Measurements from ENCODE around the gene TNN. TPM values are rescaled to one million over a fixed set of nuclear protein-coding genes. Genes with fewer than 3 reads are reported as not detected.

The TNN gene
- total RNA-seq, 1 donor, result not detected

GRCh38 chr1:175163702-175164101 lies 96.1 kb downstream of the TNN start:
- Histone ChIP-seq H3K4me1 (ENCODE audit: insufficient read depth, low read length) (no peaks in the 10 kb centered on the region), H3K4me3 (ENCODE audit: low read length) (no peak overlapping the region), H3K27me3 (ENCODE audit: insufficient read depth, low read length) (no peaks in the 10 kb centered on the region), H3K9me3 (ENCODE audit: low read depth, low read length) (no peaks in the 10 kb centered on the region)

GRCh38 chr1:175164751-175165150 lies 97.1 kb downstream of the TNN start:
- Histone ChIP-seq H3K27me3 (ENCODE audit: insufficient read depth, low read length) (no peaks in the 10 kb centered on the region), H3K4me3 (ENCODE audit: low read length) (no peak overlapping the region), H3K4me1 (ENCODE audit: insufficient read depth, low read length) (no peaks in the 10 kb centered on the region), H3K9me3 (ENCODE audit: low read depth, low read length) (no peaks in the 10 kb centered on the region)

DNA sequence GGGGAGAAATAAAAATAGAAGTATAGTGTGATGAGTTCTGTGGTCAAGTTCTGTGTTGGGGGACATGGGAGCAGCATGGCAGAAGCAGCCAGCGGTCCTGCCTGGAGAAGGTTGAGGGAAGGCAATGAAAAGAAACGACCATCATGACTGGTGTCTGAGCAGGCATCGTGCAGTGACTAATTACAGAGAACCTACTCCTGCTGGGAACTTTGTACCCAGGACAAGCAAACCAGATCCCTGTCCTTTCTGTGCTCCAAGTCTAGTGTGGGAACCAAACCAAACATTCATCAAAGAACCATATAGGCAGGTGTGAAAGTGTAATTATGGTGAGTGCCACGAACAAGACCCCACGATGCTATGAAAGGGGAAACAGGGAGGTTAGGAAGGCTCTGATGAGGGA lies 99.1 kb downstream of the TNN start:
- H3K4me1 ChIP-seq (ENCODE audit: insufficient read depth, low read length), result peaks cover 9% of the 10 kb centered on the region
- H3K4me3 ChIP-seq (ENCODE audit: low read length), result no peak overlapping the region
- no peaks in the 10 kb centered on the region for H3K27me3 ChIP-seq (ENCODE audit: insufficient read depth, low read length)
- H3K9me3 ChIP-seq (ENCODE audit: low read depth, low read length), result no peaks in the 10 kb centered on the region

GRCh38 chr1:175167861-175168260 lies 100.2 kb downstream of the TNN start:
- no peaks in the 10 kb centered on the region for H3K9me3 ChIP-seq (ENCODE audit: low read depth, low read length)
- H3K4me1 ChIP-seq (ENCODE audit: insufficient read depth, low read length), result peaks cover 9% of the 10 kb centered on the region
- H3K27me3 ChIP-seq (ENCODE audit: insufficient read depth, low read length), result no peaks in the 10 kb centered on the region
- no peak overlapping the region for H3K4me3 ChIP-seq (ENCODE audit: low read length)

DNA sequence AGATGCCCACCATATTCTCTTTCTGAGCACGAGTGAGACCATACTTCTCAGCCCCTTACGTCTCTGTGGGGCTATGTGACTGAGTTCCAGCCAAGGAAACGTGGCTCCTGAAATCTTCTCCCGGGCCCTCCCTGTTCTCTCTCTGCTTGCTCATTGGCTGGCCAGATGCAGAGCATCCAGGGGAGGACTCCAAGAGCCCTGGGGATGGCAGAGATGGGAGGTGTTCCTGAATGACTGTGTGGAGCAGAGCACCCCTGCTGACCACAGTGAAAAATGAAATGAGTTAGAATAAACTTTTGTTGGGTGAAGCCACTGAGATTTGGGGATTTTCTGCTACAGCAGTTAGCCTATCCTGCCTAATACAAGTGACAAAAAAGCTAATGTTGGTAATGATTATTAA lies 101.1 kb downstream of the TNN start:
- Histone ChIP-seq H3K4me3 (ENCODE audit: low read length) (no peak overlapping the region), H3K4me1 (ENCODE audit: insufficient read depth, low read length) (peaks cover 9% of the 10 kb centered on the region), H3K27me3 (ENCODE audit: insufficient read depth, low read length) (no peaks in the 10 kb centered on the region), H3K9me3 (ENCODE audit: low read depth, low read length) (no peaks in the 10 kb centered on the region)

DNA sequence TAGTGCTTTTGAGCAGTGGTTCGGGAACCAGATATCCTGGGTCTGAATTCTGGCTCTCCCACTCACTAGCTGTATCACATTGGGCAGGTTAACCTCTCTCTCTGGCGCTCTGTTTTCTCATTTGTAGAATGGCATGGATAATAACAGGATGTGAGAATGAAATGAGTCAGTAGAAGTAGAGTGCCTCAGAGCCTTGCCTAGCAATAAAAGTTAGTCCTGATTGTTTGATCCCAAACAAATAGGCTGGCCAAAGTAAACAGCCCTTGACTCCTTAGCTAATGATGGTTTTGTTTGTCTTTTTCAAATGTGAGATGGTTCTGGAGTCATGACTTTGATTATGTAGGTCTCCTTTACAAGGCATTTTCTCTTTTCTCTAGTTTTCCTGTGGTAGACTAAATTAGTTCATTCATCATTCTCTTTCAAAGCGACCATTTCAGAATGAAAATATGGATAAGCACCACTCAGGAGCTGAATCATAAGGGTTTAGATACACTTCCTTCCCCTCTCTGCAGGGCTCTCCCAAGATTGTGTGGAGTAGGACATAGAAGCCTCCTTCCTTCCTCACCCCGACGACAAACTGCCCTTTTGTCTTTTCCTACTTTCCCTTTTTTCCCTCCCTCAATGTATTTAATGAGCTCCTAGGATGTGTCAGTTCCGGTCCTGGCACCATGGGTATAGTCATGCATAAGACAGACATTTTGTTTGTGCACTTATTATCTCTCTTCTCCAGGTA lies 101.8 kb downstream of the TNN start:
- no peaks in the 10 kb centered on the region for H3K27me3 ChIP-seq (ENCODE audit: insufficient read depth, low read length)
- H3K4me1 ChIP-seq (ENCODE audit: insufficient read depth, low read length), result peaks cover 14% of the 10 kb centered on the region
- H3K4me3 ChIP-seq (ENCODE audit: low read length), result no peak overlapping the region
- H3K9me3 ChIP-seq (ENCODE audit: low read depth, low read length), result no peaks in the 10 kb centered on the region

DNA sequence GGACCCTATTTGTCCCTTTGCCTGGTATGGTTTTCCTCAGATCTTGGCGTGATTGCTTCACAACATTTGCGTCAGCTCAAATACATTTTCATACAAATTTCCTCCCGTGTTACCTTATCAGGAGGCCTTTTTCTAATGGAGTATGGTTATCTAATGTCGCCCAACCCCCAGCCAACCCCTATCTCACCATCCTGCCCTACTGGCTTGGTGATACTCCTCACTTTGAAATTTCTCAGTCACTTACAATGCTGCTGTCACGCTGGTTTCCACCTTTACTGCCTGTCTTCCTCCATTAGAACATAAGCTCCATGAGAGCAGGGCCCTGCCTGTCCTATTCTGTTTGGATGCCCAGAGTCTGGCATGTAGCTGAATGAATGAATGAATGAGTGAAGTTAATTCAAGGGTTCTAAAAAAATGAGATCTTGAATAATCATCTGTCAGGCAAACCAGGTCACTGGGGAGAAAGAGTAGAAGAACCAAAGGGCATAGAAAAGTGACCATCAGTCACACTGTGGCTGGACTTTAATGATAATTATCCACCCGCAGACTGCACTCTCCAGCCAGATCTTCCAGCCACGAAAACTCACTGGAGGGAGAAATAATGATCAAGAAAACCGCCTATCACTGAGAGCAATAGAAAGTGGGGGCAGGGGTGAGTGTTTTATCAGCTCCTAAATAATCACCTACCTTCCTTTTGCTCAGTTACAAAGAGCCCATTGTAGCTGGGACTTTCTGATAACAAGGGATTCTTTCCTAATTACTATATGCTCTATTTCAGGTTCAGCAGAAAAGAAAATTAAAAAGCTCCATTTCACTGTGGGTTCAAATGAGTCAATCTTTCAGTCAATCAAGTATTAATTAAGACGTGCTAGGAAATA lies 103.6 kb downstream of the TNN start:
- Histone ChIP-seq H3K27me3 (ENCODE audit: insufficient read depth, low read length) (no peaks in the 10 kb centered on the region), H3K4me1 (ENCODE audit: insufficient read depth, low read length) (peaks cover 15% of the 10 kb centered on the region), H3K9me3 (ENCODE audit: low read depth, low read length) (no peaks in the 10 kb centered on the region), H3K4me3 (ENCODE audit: low read length) (no peak overlapping the region)

DNA sequence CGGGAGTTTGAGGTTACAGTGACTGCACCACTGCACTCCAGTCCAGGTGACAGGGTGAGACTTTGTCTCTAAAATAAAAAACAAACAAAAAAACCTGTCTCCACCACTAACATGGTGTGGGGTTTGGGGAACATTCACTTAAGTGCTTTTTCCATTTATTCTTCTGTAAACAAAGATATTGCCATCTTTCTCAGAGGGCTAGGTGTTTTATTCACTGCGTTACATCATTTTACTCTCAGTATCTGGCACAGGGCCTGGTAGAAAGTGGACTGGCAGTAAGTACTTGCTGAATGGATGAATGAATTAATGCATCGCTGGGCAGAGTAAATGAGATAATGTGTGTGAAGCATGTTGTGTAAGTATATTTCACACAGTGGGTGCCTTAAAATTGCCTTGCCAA lies 104.9 kb downstream of the TNN start:
- Histone ChIP-seq H3K4me3 (ENCODE audit: low read length) (no peak overlapping the region), H3K27me3 (ENCODE audit: insufficient read depth, low read length) (no peaks in the 10 kb centered on the region), H3K9me3 (ENCODE audit: low read depth, low read length) (no peaks in the 10 kb centered on the region), H3K4me1 (ENCODE audit: insufficient read depth, low read length) (peaks cover 15% of the 10 kb centered on the region)

DNA sequence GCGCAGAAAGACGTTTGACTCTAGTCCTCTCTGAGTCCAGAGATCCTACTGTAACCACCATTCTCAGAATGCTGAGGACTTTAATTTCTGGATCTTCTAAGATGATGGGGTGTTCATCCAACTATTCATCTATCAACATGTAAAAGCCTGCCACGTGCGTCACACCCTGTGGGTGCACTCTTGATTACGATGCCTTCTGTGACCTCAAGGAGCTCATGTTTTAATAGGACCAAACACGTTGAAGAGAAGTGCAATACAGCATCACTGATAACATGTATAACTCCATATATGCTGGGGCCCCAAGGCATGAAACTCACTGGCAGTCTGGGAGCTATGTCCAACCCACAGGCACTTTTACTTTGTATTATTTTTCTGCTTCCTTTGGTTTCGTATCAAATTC lies 105.9 kb downstream of the TNN start:
- H3K9me3 ChIP-seq (ENCODE audit: low read depth, low read length), result no peaks in the 10 kb centered on the region
- no peak overlapping the region for H3K4me3 ChIP-seq (ENCODE audit: low read length)
- H3K27me3 ChIP-seq (ENCODE audit: insufficient read depth, low read length), result no peaks in the 10 kb centered on the region
- H3K4me1 ChIP-seq (ENCODE audit: insufficient read depth, low read length), result peaks cover 15% of the 10 kb centered on the region

DNA sequence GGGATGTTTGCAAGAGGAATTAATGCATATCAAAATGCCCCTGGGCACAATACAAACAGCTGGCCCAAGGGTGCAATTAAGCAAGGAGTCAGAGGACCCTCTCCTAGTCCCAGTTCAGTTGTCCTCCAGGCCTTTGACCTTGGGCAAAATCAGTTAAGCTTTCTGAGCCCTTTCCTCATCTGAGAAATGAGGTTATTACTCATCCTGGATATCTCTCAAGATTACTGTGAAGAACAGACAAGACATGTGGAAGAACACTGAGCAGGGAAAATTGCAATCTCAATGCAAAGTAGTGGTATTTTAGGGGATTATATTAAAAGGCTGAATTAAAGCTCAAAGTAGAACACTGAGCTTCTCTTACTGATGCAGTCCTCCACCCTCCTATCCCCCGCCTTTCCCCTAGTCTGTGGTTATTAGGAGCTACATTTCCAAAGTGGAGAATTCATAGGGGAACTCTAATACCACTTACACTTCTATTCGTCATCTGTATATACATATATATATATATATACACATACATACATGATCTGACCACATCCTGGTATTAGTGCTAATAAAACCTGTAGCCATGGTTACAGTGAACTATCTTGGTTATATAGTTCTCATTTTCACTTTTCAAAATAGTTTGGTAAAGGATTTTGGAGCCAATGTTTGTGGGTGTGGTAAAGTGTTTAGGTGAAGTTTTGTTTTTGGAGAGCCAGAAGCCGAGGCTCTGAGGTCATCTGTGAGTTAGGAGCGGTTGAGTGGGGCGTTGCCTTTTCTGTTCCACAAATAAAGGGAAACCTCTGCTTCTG lies 106.9 kb downstream of the TNN start:
- Histone ChIP-seq H3K4me1 (ENCODE audit: insufficient read depth, low read length) (peaks cover 19% of the 10 kb centered on the region), H3K9me3 (ENCODE audit: low read depth, low read length) (no peaks in the 10 kb centered on the region), H3K4me3 (ENCODE audit: low read length) (no peak overlapping the region), H3K27me3 (ENCODE audit: insufficient read depth, low read length) (no peaks in the 10 kb centered on the region)

- H3K4me1 ChIP-seq (ENCODE audit: insufficient read depth, low read length), result peaks cover 28% of the 10 kb centered on the region
- H3K27me3 ChIP-seq (ENCODE audit: insufficient read depth, low read length), result no peaks in the 10 kb centered on the region
- no peaks in the 10 kb centered on the region for H3K9me3 ChIP-seq (ENCODE audit: low read depth, low read length)
- no peak overlapping the region for H3K4me3 ChIP-seq (ENCODE audit: low read length)
These were observed 108.6 kb downstream of the TNN start for GRCh38 chr1:175176246-175176645.

DNA sequence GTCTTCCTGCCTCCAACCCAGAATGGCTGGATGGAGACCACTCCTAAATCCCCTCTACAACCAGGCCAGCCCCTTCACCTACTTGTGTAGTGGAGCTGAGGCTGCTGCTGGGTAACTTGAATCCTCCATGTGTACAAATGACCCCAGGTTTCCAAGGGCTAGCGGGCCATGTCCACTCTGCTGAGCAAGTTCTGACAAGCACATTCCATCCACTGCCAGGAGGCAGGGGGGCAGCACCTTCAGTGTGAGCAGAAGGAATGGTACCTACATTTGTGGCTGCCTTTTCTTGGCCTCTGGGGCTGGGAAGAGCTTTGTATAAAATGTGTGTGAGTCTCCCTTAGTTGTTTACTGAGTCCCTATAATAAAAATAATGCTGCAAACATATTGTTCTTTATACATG lies 110.4 kb downstream of the TNN start:
- Histone ChIP-seq H3K27me3 (ENCODE audit: insufficient read depth, low read length) (no peaks in the 10 kb centered on the region), H3K4me3 (ENCODE audit: low read length) (no peak overlapping the region), H3K4me1 (ENCODE audit: insufficient read depth, low read length) (peaks cover 42% of the 10 kb centered on the region), H3K9me3 (ENCODE audit: low read depth, low read length) (no peaks in the 10 kb centered on the region)

DNA sequence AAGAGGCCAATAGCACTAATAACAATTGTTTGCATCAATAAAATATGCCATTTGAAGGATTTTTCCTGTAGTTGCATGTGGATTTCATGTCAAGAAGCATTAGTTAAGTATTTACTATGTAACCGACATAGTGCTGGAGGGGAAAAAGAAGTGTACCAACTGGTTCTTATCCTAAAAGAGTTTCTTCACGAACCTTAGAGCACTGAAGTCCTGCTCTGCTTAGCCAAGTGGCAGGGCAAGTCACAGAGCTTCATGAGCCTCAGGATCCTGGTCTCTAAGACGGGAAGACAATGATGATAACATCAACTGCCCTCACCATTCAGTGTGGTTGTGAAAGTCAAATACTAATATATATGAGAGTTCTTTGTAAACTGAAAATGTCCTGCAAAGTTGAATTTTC lies 110.8 kb downstream of the TNN start:
- no peaks in the 10 kb centered on the region for H3K27me3 ChIP-seq (ENCODE audit: insufficient read depth, low read length)
- H3K4me1 ChIP-seq (ENCODE audit: insufficient read depth, low read length), result peaks cover 46% of the 10 kb centered on the region
- no peak overlapping the region for H3K4me3 ChIP-seq (ENCODE audit: low read length)
- no peaks in the 10 kb centered on the region for H3K9me3 ChIP-seq (ENCODE audit: low read depth, low read length)

DNA sequence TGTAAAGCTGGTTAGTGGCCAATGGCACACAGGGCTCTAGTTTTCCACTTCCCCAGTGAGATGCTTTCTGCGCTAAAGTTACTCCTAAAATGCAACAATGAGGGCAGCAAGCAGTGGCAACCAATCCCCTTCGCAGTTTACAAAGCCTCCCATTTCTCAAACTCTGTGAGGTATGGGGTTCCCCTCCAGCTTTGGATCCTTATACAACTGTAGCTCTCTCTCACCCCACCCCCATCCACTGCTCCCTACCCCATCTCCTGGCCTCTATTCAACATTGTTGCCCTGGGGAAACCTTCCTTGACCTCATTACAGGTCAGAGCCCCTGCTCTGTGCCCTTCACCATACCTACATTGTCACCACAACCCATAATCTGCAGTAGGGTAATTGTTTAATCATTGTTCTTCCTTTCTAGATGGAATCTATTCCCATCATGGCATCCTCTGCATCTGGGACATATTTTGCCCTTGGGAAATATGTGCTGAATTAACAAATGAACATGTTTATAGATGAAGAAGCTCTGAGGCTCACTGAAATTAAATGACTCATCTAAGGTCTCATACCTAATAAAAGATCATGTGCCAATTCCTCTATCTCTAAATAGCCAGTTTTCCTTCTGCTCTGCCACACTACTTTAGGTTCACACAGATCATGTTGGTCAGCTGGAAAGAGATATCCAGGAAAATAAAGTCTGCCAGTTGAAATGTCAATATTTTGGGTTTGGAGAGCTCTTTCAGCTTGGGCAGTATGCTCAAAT lies 112.4 kb downstream of the TNN start:
- Histone ChIP-seq H3K27me3 (ENCODE audit: insufficient read depth, low read length) (no peaks in the 10 kb centered on the region), H3K4me1 (ENCODE audit: insufficient read depth, low read length) (peaks cover 56% of the 10 kb centered on the region), H3K4me3 (ENCODE audit: low read length) (no peak overlapping the region), H3K9me3 (ENCODE audit: low read depth, low read length) (no peaks in the 10 kb centered on the region)
